Thyroid gland (tissue), 4 donors: ENCODE results near the gene ASZ1.

ENCODE experiments used
- CTCF ChIP-seq, 6 experiments: fragments of 200-600 bp in 3 of 6; fragments of 450-650 bp in 3 of 6; sonication (generic) in 3 of 6; IDR thresholded peaks; one replicate each; pipeline ENCODE4 v1.5.1; 2016 to 2019; ENCODE audit warnings: antibody characterized with exemption in 6 of 6, mild to moderate bottlenecking in 2 of 6, inconsistent platforms in 1 of 6, moderate library complexity in 1 of 6
- POLR2A ChIP-seq, 2 donors: fragments of 450-650 bp; IDR thresholded peaks; one replicate each; pipeline ENCODE4 v1.6.1; 2017; ENCODE audit warnings: antibody characterized with exemption in 2 of 2, mild to moderate bottlenecking in 2 of 2, moderate library complexity in 1 of 2

DNA sequence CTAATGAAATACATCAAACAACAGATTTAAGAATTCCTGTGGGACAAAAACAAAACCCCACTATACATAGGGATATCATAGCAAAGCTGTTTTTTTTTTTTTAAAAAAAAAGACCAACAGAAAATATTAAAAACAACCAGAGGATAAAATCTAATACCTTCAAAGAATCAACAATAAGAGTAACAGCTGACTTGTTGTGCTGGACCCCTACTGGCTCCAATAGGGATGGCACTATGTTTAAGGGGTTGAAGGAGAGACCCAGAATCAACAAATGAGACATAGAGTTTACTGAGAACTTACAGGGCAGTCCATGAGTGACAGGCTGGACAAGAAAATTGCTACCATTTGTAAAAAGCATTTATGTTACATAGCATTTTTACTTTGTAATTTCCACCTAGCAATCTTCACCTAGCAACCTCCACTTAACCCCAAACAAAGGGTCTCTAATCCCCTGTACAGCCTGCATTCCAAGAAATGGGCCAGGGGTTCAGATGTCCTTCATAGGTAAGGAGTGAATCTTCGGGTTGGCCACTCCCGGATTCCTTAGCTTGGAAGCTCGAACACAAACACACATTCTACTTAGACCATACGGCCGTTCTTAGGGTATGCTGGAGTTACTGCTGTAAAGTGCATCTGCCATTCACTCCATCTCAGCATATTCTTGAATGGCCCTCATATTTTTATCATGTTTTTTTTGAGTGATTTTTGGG is 25.8 kb downstream of the ASZ1 start:
- TF ChIP-seq CTCF (IDR thresholded peaks at IDR 0.05) = no peak
- TF ChIP-seq POLR2A (IDR thresholded peaks at IDR 0.05) = no peak
